GM18526 (cell line): ENCODE measurements around the gene CORO1A.
A peak's percentile ranks its signal among the peaks of the same experiment; 100 is the strongest.

Source experiments
- POLR2A ChIP-seq: IDR thresholded peaks from 3 replicates; pipeline ENCODE4 v1.6.1; 2011; ENCODE audit not compliant: insufficient read length; ENCODE audit errors: extremely low read depth

CORO1A gene

DNA sequence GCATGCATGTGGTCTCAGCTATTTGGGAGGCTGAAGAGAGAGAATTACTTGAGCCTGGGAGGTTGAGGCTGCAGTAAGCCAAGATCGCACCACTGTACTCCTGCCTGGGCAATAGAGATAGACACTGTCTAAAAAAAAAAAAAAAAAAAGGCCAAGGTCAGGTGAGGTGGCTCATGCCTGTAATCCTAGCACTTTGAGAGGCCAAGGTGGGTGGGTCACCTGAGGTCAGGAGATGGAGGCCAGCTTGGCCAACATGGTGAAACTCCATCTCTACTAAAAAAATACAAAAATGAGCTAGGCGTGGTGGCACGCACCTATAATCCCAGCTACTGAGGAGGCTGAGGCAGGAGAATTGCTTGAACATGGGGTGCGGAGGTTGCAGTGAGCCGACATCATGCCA, 28.2 kb upstream of the CORO1A start:
- no peak for TF ChIP-seq POLR2A

DNA sequence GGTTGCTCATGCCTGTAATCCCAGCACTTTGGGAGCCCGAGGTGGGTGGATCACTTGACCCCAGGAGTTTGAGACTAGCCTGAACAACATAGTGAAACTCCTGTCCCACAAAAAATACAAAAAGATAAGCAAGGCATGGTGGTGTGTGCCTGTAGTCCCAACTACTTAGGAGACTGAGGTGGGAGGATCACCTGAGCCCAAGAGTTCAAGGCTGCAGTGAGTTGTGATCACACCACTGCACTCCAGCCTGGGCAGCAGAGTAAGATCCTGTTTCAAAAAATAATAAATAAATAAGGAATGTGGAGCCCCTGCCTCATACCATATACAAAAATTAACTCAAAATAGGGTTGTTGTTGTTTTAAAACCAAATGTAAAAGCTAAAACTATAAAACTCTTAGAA, 26.2 kb upstream of the CORO1A start:
- no peak for TF ChIP-seq POLR2A

GRCh38 chr16:30163538-30163937, 19.9 kb upstream of the CORO1A start:
- no peak for TF ChIP-seq POLR2A

GRCh38 chr16:30166202-30166902, 17.1 kb upstream of the CORO1A start:
- TF ChIP-seq POLR2A: no peak

- TF ChIP-seq POLR2A: no peak
Measured at GRCh38 chr16:30173054-30173453, 10.3 kb upstream of the CORO1A start.

DNA sequence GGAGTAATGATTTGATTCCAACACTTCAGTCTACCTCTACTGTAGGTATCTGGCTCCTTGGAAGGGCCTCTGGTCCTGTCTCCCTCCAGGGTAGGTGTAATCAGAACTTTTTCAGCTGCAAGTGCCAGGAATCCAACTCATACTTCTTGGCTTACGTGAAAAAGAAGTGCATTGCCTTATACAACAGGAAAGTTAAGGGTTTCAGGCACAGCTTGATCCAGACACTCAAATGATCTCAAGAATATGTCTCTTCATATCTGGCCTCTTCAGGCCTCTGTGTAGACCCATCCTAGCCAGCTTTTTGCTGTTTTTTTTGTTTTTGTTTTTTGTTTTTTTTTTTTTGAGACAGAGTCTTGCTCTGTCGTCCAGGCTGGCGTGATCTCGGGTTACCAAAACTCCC, 4.2 kb upstream of the CORO1A start:
- no peak for TF ChIP-seq POLR2A

- no peak for TF ChIP-seq POLR2A
Measured at GRCh38 chr16:30179931-30180330, 3.5 kb upstream of the CORO1A start.

- no peak for TF ChIP-seq POLR2A
Measured at GRCh38 chr16:30180741-30181140, 2.7 kb upstream of the CORO1A start.

DNA sequence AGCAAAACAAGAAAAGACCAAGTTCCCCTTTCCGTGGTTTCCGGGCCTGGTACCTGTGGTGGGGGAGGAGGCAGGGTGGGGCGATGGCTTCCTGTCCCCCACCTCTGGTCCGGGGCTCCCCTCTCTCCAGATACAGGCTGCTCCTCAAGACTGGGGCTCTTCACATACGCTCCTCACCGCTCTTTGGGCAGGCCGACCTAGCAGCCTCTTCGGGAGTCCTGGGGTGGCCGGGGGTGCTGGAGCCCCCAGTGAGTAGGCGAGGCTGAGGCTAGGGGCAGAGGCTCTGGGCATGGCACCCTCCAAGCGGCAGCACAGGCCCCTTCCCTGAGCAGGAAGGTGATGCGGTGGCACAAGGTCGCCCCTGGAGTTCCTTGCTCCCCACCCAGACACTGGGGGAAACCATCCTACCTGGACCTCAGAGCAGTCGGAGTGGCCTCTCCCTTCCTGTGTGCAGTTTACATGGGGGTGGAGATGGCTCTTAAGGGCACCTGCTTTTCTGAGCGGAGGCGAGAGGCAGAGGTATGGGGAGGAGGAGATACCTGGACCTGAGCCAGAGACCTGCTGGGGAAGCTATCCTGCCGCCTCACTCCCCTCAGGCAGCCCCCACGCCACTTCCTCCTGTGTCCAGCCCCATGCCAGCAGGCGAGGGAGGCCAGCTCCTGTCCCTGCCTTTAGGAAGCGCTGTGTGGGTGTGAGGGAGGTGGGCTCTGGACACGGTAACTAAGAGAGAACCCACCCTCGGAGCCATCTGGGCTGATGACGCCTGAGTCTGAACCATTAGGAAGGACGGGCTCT, 891 bp downstream of the CORO1A start:
- peak; percentile 81 for TF ChIP-seq POLR2A

GRCh38 chr16:30184891-30185682, 1.7 kb downstream of the CORO1A start:
- peak; percentile 40 for TF ChIP-seq POLR2A

- peak; percentile 76 for TF ChIP-seq POLR2A
Measured at GRCh38 chr16:30185683-30186421, 2.5 kb downstream of the CORO1A start.

DNA sequence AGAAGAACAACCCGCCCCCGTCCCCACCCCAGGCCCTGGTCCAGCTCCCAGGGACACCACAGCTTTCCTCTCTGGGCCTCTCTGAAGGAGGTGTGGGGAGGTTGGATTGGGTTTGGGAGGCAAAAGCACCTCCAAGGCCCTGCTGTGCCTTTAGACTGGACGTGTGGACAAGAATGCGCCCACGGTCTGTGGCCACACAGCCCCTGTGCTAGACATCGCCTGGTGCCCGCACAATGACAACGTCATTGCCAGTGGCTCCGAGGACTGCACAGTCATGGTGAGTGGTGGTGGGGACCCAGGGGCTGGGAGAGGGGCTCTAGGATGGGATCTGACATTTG, 3.0 kb downstream of the CORO1A start:
- TF ChIP-seq POLR2A: no peak

GRCh38 chr16:30186782-30187555, 3.6 kb downstream of the CORO1A start:
- TF ChIP-seq POLR2A: no peak

DNA sequence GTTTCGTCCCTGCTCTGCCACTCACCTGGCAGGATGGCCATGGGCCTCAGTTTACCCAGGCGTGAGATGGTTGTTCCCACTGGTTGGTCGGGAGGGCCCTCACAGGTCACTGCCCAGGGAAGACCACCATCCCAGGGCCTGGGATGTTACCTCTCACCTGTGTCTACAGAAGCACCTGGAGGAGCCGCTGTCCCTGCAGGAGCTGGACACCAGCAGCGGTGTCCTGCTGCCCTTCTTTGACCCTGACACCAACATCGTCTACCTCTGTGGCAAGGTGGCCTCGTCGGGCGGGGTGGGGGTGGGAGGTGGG, 4.1 kb downstream of the CORO1A start:
- no peak for TF ChIP-seq POLR2A
